HepG2 (cell line): ENCODE results near the gene PDE8B. TPM values are rescaled to one million over a fixed set of nuclear protein-coding genes. Genes with fewer than 3 reads are reported as not detected.

Source experiments
- ATAC-seq: fragments of 200-7000 bp; cut with Tn5 transposase; 3 replicates; pipeline ENCODE4 v1.9.1; 2020; ENCODE audit warnings: mild to moderate bottlenecking, moderate library complexity
- BruUV-seq: library from RNA; stranded (reverse); fragments of 400-500 nt; replicated peaks from 2 replicates; lab custom pipeline; 2021; lab: Mats Ljungman, UMichigan
- CTCF ChIA-PET: fragments of 300-600 bp; formaldehyde crosslinking; extraction: SDS; loops from one replicate; lab custom pipeline; 2021; ENCODE audit warnings: low total read pairs, inconsistent platforms, low intra/inter-chr PET ratio; lab: Yijun Ruan, JAX
- POLR2A ChIA-PET: fragments of 350-600 bp; sonication (Branson Sonifier 250); formaldehyde crosslinking; loops from one replicate; lab custom pipeline; 2020; ENCODE audit warnings: antibody characterized with exemption, inconsistent platforms; lab: Yijun Ruan, JAX
- DNase-seq: peaks from one replicate; pipeline ENCODE4 v3.0.0-alpha.2; 2015; ENCODE audit warnings: low spot score
- FAIRE-seq: peaks from 3 replicates; lab custom pipeline; 2011; peaks lifted over from hg19 to GRCh38; lab: Jason Lieb, UNC
- H2AFZ ChIP-seq: one replicate; pipeline ENCODE4 v1.6.1; 2011; ENCODE audit warnings: low read length, inconsistent platforms
- H3K27ac ChIP-seq: fragments of 300-600 bp; 3 replicates; pipeline ENCODE4 v1.8.0; 2011; ENCODE audit warnings: mixed run types, mild to moderate bottlenecking, mixed read lengths, low read length, inconsistent platforms; ENCODE audit not compliant: insufficient read depth; ENCODE audit errors: extremely low read length
- H3K27me3 ChIP-seq, 2 experiments: fragments of 200-600 bp in 1 of 2; 2 replicates in 1 of 2; 3 replicates in 1 of 2; pipeline versions ENCODE4 v1.6.0 to v1.8.0; 2011; ENCODE audit warnings: low read length in 2 of 2, mild to moderate bottlenecking in 2 of 2, moderate library complexity in 2 of 2, inconsistent platforms in 1 of 2; ENCODE audit not compliant: insufficient read depth in 2 of 2, control insufficient read depth in 1 of 2
- H3K36me3 ChIP-seq, 2 experiments: fragments of 200-600 bp in 1 of 2; replicated peaks in 1 of 2; 2 replicates in 1 of 2; 3 replicates in 1 of 2; pipeline versions ENCODE4 v1.5.1 to v1.8.0; 2011; ENCODE audit warnings: low read length in 2 of 2, inconsistent platforms in 1 of 2; ENCODE audit not compliant: insufficient read depth in 2 of 2, control insufficient read depth in 1 of 2
- H3K4me1 ChIP-seq: 2 replicates; pipeline ENCODE4 v1.5.1; 2012; ENCODE audit warnings: low read length, inconsistent platforms; ENCODE audit not compliant: insufficient read depth
- H3K4me2 ChIP-seq: 2 replicates; pipeline ENCODE4 v1.6.0; 2011; ENCODE audit warnings: low read depth, low read length, inconsistent platforms
- H3K4me3 ChIP-seq, 3 experiments: fragments of 200-600 bp in 1 of 3; sonication (generic), shearing (Covaris generic) in 1 of 3; replicated peaks in 1 of 3; 2 replicates each; pipeline ENCODE4 v1.5.1; 2011 to 2016; ENCODE audit warnings: low read length in 3 of 3, inconsistent platforms in 2 of 3, low read depth in 2 of 3, mild to moderate bottlenecking in 2 of 3, control low read depth in 1 of 3, mixed read lengths in 1 of 3; ENCODE audit not compliant: insufficient read depth in 1 of 3
- H3K79me2 ChIP-seq: one replicate; pipeline ENCODE4 v1.6.1; 2011; ENCODE audit warnings: low read length, inconsistent platforms; ENCODE audit not compliant: insufficient read depth
- H3K9ac ChIP-seq: 2 replicates; pipeline ENCODE4 v1.6.0; 2011; ENCODE audit warnings: mild to moderate bottlenecking, low read depth, low read length, inconsistent platforms; ENCODE audit not compliant: insufficient read depth
- H3K9me3 ChIP-seq: 2 replicates; pipeline ENCODE4 v1.5.1; 2012; ENCODE audit warnings: mild to moderate bottlenecking, low read length
- H4K20me1 ChIP-seq: 2 replicates; pipeline ENCODE4 v1.6.0; 2011; ENCODE audit warnings: inconsistent platforms, mild to moderate bottlenecking, low read length, moderate library complexity; ENCODE audit not compliant: insufficient read depth
- HNRNPK ChIP-seq: fragments of 200-400 bp; formaldehyde crosslinking; IDR thresholded peaks from 2 replicates; pipeline ENCODE4 v1.6.1; 2018; ENCODE audit warnings: low read length, low read depth, moderate library complexity, mild to moderate bottlenecking; ENCODE audit not compliant: poor library complexity, severe bottlenecking
- HOXA5 ChIP-seq: sonication (generic); formaldehyde crosslinking; IDR thresholded peaks from 2 replicates; pipeline ENCODE4 v1.4.0; 2020; ENCODE audit warnings: missing genetic modification reagents
- JUND ChIP-seq: sonication (generic); formaldehyde crosslinking; IDR thresholded peaks from 2 replicates; pipeline ENCODE4 v1.8.0; 2022; ENCODE audit warnings: mild to moderate bottlenecking, missing genetic modification reagents
- KAT8 ChIP-seq: IDR thresholded peaks from 2 replicates; pipeline ENCODE4 v1.6.1; 2016; ENCODE audit warnings: missing genetic modification reagents, missing compliant biosample characterization
- MBNL3 ChIP-seq: fragments of 250-450 bp; sonication (Bioruptor Pico); conservative IDR thresholded peaks from 2 replicates; pipeline ENCODE4 v1.8.0; 2022; ENCODE audit warnings: mild to moderate bottlenecking, inconsistent platforms
- MIXL1 ChIP-seq: IDR thresholded peaks from 2 replicates; pipeline ENCODE4 v1.6.1; 2016
- MYPOP ChIP-seq: sonication (generic); formaldehyde crosslinking; IDR thresholded peaks from 2 replicates; pipeline ENCODE4 v1.8.1; 2023; ENCODE audit warnings: mild to moderate bottlenecking, moderate library complexity, missing genetic modification reagents
- PBX2 ChIP-seq: IDR thresholded peaks from 2 replicates; pipeline ENCODE4 v1.6.1; 2016; ENCODE audit warnings: control low read depth
- POGK ChIP-seq: sonication (generic); formaldehyde crosslinking; conservative IDR thresholded peaks from 2 replicates; pipeline ENCODE4 v1.8.0; 2022; ENCODE audit warnings: mild to moderate bottlenecking, moderate library complexity, missing genetic modification reagents
- POLR2AphosphoS2 ChIP-seq: IDR thresholded peaks from 2 replicates; pipeline ENCODE4 v1.6.1; 2011; ENCODE audit warnings: low read depth, low read length, improper control_type of control experiment
- PREB ChIP-seq: sonication (generic); formaldehyde crosslinking; IDR thresholded peaks from 2 replicates; pipeline ENCODE4 v1.4.0; 2020; ENCODE audit warnings: missing genetic modification reagents
- RBM39 ChIP-seq: fragments of 200-400 bp; formaldehyde crosslinking; IDR thresholded peaks from one replicate; pipeline ENCODE4 v1.6.1; 2018; ENCODE audit warnings: antibody characterized with exemption, mild to moderate bottlenecking, low read depth, low read length; ENCODE audit not compliant: poor library complexity, severe bottlenecking
- ZIK1 ChIP-seq: sonication (generic); formaldehyde crosslinking; IDR thresholded peaks from 2 replicates; pipeline ENCODE4 v1.5.0; 2020; ENCODE audit warnings: mild to moderate bottlenecking, low read depth, missing genetic modification reagents, borderline replicate concordance
- WGBS: methylation state at CpG from one replicate; pipeline ENCODE4 v1.1.6; 2017; ENCODE audit warnings: low lambda C conversion rate; 5-methylcytosine and 5-hydroxymethylcytosine counted together
- in situ Hi-C: cut with HindIII; loops from 2 replicates; pipeline ENCODE4 v1.10.0; 2017; ENCODE audit warnings: low pct_unique_long_range_greater_than_20kb; ENCODE audit not compliant: extremely low pct_ligation_motif_present
- intact Hi-C: fragments of 100-400 bp; cut with micrococcal nuclease; formaldehyde crosslinking; loops from one replicate; pipeline ENCODE4 v1.10.0; 2022; ENCODE audit not compliant: unreplicated experiment
- polyA plus RNA-seq, 8 experiments: library from polyadenylated mRNA; depleted of rRNA in 3 of 8; stranded (reverse) in 7 of 8; unstranded in 1 of 8; fragments of >200 nt; fragmentation: Illumina TruSeq in 4 of 8; extraction: Trizol in 4 of 8; gene quantifications; 2 replicates each; pipeline versions ENCODE4 v1.2.1 to v1.2.3, GENCODE V29; 2011 to 2016; ENCODE audit warnings: low read depth in 4 of 8, missing spikeins in 1 of 8, mixed read lengths in 1 of 8; ENCODE audit not compliant: insufficient read depth in 1 of 8
- total RNA-seq, 5 experiments: library from RNA; depleted of rRNA; stranded (reverse); fragments of >200 nt; fragmentation: Illumina TruSeq; extraction: Trizol; gene quantifications; 2 replicates each; pipeline ENCODE4 v1.2.3, GENCODE V29; 2016; ENCODE audit warnings: low read depth in 1 of 5

Gene PDE8B
- total and polyA plus RNA-seq, 2 of the 13 experiments (the other 11 are each of a cell fraction or from before 2014, with no cell fraction given), result 0.07 TPM; not detected in 1

GRCh38 chr5:77309140-77309539 is 98.7 kb downstream of the PDE8B start:
- 62% methylated on average over 2 of the region's 2 CpGs for WGBS
- POLR2A ChIA-PET, result no interaction called here
- no TSS peak for BruUV-seq
- H3K27ac ChIP-seq, result no peak overlapping the region
- no peak overlapping the region for H3K4me2 ChIP-seq
- H3K27me3 ChIP-seq, result no peaks in the 10 kb centered on the region; a peak in 2 of 5 replicates
- DNase-seq (no peak), ATAC-seq (no peak), FAIRE-seq (no peak)
- no peak overlapping the region for H3K4me3 ChIP-seq
- CTCF ChIA-PET, result no interaction called here
- intact Hi-C loops (no loop called here), in situ Hi-C loops (no loop called here)
- no peaks in the 10 kb centered on the region for H3K9me3 ChIP-seq
- H3K79me2 ChIP-seq, result no peaks in the 10 kb centered on the region
- no peak overlapping the region for H2AFZ ChIP-seq
- H3K36me3 ChIP-seq, result no peaks in the 10 kb centered on the region
- H4K20me1 ChIP-seq, result no peaks in the 10 kb centered on the region
- H3K4me1 ChIP-seq, result peaks cover 21% of the 10 kb centered on the region
- TF ChIP-seq HNRNPK (peak; percentile 61), KAT8 (CRISPR knock-in tag) (no peak)
- no peak overlapping the region for H3K9ac ChIP-seq

GRCh38 chr5:77310494-77311213 is 100.2 kb downstream of the PDE8B start:
- no peaks in the 10 kb centered on the region; a peak in 2 of 5 replicates for H3K27me3 ChIP-seq
- H3K4me2 ChIP-seq, result no peak overlapping the region
- H3K79me2 ChIP-seq, result no peaks in the 10 kb centered on the region
- H4K20me1 ChIP-seq, result no peaks in the 10 kb centered on the region
- H3K4me3 ChIP-seq, result no peak overlapping the region
- WGBS, result 16% methylated on average over 4 of the region's 4 CpGs
- ChIA-PET POLR2A (no interaction called here), CTCF (no interaction called here)
- no peaks in the 10 kb centered on the region for H3K9me3 ChIP-seq
- H3K27ac ChIP-seq, result no peak overlapping the region
- no peak overlapping the region for H3K9ac ChIP-seq
- BruUV-seq, result no TSS peak
- no peak for DNase-seq
- intact Hi-C loops, result no loop called here
- no peak overlapping the region for H2AFZ ChIP-seq
- no peaks in the 10 kb centered on the region for H3K36me3 ChIP-seq
- no peak for FAIRE-seq
- H3K4me1 ChIP-seq, result peaks cover 21% of the 10 kb centered on the region
- in situ Hi-C loops, result no loop called here
- no peak for ATAC-seq
- TF ChIP-seq JUND, result no peak
- TF ChIP-seq HOXA5, result no peak
- TF ChIP-seq MBNL3, result no peak
- no peak for TF ChIP-seq POGK (CRISPR knock-in tag)
- no peak for TF ChIP-seq ZIK1 (CRISPR knock-in tag)
- no peak for TF ChIP-seq PREB (CRISPR knock-in tag)
- no peak for TF ChIP-seq MYPOP (CRISPR knock-in tag)
- TF ChIP-seq PBX2, result no peak
- no peak for TF ChIP-seq RBM39
- no peak for TF ChIP-seq MIXL1 (CRISPR knock-in tag)
- no peak for TF ChIP-seq POLR2AphosphoS2
